D721Med (cell line): Measurements from ENCODE around the gene DTX1.
"Not testable (repeated sequence)": the region's sequence is repeated elsewhere in the genome, so short reads cannot be mapped to it uniquely, and the experiment has no call there.

Experiments
- DNase-seq: peaks from one replicate; pipeline ENCODE4 v3.0.0; 2011; ENCODE audit warnings: low spot score; ENCODE audit not compliant: insufficient read length
- FAIRE-seq: peaks from 2 replicates; lab custom pipeline; 2011; peaks lifted over from hg19 to GRCh38; lab: Jason Lieb, UNC
- CTCF ChIP-seq: IDR thresholded peaks from 2 replicates; pipeline ENCODE4 v1.5.1; 2012; ENCODE audit warnings: mild to moderate bottlenecking, control low read depth; ENCODE audit not compliant: insufficient read depth; ENCODE audit errors: missing control alignments

DTX1 gene

GRCh38 chr12:113114447-113115178 lies 58.1 kb downstream of the DTX1 start:
- no peak for FAIRE-seq
- TF ChIP-seq CTCF = no peak
- no peak for DNase-seq

GRCh38 chr12:113115455-113116126 lies 59.1 kb downstream of the DTX1 start:
- no peak for DNase-seq
- no peak for TF ChIP-seq CTCF
- FAIRE-seq = no peak

- DNase-seq (no peak), FAIRE-seq (no peak)
- no peak for TF ChIP-seq CTCF
Measured at GRCh38 chr12:113116875-113117274, 60.3 kb downstream of the DTX1 start.

GRCh38 chr12:113117684-113118083 lies 61.2 kb downstream of the DTX1 start:
- FAIRE-seq, DNase-seq: not testable (repeated sequence)

- DNase-seq (no peak), FAIRE-seq (no peak)
- TF ChIP-seq CTCF = no peak
Measured at GRCh38 chr12:113118142-113118541, 61.6 kb downstream of the DTX1 start.

GRCh38 chr12:113119980-113120669 lies 63.6 kb downstream of the DTX1 start:
- TF ChIP-seq CTCF = no peak
- no peak for DNase-seq
- FAIRE-seq = no peak

- FAIRE-seq = no peak
- no peak for DNase-seq
- no peak for TF ChIP-seq CTCF
Measured at GRCh38 chr12:113120670-113121370, 64.3 kb downstream of the DTX1 start.
